Coronary artery (tissue), 2 donors: ENCODE measurements around the gene NOC2L.

Experiments
- DNase-seq: peaks from one replicate; pipeline ENCODE4 v3.0.0-alpha.2; 2017; ENCODE audit warnings: low spot score
- H3K27ac ChIP-seq, 2 donors: fragments of 200-600 bp; sonication (generic); one replicate each; pipeline ENCODE4 v1.5.1; 2016 to 2019
- H3K4me3 ChIP-seq: fragments of 200-600 bp; sonication (generic); 2 replicates; pipeline ENCODE4 v1.5.1; 2016; ENCODE audit warnings: mild to moderate bottlenecking, moderate library complexity
- TF ChIP-seq, protein P1 (sequence below): fragments of 200-600 bp; sonication (generic); IDR thresholded peaks from one replicate; pipeline ENCODE4 v1.5.1; 2019; ENCODE audit warnings: antibody characterized with exemption

Gene NOC2L

DNA sequence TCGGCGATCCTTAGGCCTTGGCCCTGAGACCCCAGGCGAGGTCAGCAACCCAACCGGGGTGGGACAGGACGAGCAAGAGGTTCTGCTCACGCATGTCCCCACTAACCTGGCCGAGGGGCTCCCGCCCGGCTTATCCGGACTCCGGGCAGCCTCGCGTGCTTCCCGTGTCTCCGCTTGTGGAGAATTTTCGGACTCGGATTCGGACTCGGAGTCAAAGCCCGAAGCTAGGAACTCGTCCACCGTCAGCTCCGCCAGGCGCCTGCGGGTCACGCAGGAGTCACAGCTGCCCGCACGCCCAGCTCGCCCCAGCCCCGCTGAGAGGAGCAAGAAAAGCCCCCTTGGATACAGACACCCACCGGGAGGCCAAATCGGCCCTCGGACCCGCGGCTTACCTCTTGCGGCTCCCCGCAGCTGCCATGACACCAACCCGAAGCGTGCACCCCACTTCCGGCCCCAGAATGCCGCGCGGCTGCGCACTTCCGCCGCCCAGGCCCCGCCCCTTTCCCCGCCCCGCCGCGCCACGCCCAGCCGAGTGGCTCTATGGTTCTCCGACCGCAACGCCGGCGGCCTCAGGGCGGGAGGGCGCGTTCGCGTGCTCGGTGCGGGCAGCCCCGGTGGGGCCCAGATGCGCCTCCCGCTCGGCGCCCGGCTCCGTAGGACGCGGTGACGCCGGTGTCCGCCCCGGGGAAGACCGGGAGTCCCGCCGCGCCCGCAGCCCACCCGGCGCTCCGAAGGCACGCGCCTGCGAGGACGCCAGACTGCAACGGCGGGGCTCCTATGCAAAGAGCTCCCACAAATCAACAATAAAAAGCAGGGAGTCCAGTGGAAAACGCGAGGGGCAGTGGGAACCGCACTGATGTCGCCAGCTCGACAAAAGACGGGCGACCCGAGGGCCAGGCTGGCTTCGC is at the start of gene NOC2L:
Gene NOC2L (minus strand): TSS at position 434 of the 908 bp plus-strand sequence. CDS start 16 bp downstream, at position 418.
- peak; percentile 94 for DNase-seq
- H3K27ac ChIP-seq: peak within 1 kb of the TSS; percentile 28 to 51

GRCh38 chr1:1006305-1007159 is 47.5 kb upstream of the NOC2L start:
- TF ChIP-seq, protein P1, sequence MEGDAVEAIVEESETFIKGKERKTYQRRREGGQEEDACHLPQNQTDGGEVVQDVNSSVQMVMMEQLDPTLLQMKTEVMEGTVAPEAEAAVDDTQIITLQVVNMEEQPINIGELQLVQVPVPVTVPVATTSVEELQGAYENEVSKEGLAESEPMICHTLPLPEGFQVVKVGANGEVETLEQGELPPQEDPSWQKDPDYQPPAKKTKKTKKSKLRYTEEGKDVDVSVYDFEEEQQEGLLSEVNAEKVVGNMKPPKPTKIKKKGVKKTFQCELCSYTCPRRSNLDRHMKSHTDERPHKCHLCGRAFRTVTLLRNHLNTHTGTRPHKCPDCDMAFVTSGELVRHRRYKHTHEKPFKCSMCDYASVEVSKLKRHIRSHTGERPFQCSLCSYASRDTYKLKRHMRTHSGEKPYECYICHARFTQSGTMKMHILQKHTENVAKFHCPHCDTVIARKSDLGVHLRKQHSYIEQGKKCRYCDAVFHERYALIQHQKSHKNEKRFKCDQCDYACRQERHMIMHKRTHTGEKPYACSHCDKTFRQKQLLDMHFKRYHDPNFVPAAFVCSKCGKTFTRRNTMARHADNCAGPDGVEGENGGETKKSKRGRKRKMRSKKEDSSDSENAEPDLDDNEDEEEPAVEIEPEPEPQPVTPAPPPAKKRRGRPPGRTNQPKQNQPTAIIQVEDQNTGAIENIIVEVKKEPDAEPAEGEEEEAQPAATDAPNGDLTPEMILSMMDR: no peak
- peak; percentile 68 for DNase-seq
- Histone ChIP-seq H3K27ac (no peak overlapping the region), H3K4me3 (no peak overlapping the region)

More for the DNA sequence above, at the start of gene NOC2L:
- TF ChIP-seq, protein P1: no peak
- H3K4me3 ChIP-seq: peak within 1 kb of the TSS; percentile 83

- TF ChIP-seq, protein P1: no peak
- H3K27ac ChIP-seq: no peak overlapping the region
- peak; percentile 71 for DNase-seq
- no peak overlapping the region for H3K4me3 ChIP-seq
Observed at GRCh38 chr1:1005774-1006304, 46.8 kb upstream of the NOC2L start.

DNA sequence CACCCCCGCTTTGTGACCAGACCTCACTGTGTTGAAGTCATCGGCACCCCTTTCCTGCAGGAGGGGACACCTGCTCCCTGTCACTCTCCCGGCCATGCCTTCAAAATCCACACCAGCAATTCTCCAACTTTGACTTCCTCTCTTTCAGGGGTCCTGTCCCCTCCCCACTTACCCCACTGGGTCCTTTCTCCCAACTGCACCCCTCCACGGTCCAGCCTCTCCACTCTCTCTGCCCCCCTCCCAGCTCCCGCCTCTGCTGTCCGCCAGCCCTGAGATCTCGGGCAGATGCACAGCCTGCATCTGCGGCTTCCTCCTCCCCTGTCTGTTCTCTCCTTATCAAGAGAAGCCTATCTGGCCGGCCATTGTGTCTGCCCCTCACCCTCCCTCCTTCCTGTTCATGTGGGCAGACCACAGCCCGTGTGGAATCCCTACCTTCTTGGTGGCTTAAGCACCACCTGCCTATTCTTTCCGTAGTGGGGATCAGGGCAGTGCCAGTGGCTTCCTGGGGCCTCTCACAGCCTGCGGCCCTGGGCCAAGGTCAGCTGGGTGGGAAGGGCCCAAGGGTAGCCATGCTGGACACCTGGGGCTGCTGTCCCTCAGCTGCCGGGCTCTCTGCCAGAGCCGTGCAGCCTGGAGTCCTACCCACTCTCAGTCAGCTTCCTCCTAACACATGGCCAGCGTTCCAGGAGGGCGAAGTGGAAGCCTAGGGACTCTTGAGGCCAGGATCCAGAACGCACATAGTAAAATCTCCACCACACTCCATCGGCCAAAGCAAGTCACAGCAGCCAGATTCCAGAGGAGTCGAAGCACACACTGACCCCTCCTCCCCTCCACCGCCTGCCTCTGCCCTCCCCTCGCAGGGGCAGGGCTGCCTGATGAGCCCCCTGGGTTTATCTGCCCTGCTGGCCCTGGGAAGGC is 46.0 kb upstream of the NOC2L start:
- peak; percentile 74 for DNase-seq
- TF ChIP-seq, protein P1: no peak
- Histone ChIP-seq H3K27ac (no peak overlapping the region), H3K4me3 (no peak overlapping the region)

- no peak overlapping the region for H3K4me3 ChIP-seq
- TF ChIP-seq, protein P1: no peak
- H3K27ac ChIP-seq: no peak overlapping the region
- no peak for DNase-seq
Observed at GRCh38 chr1:1004420-1004779, 45.3 kb upstream of the NOC2L start.
